H9 (cell line): ENCODE data around the gene CLCNKA. TPM values are rescaled to one million over a fixed set of nuclear protein-coding genes. Genes with fewer than 3 reads are reported as not detected.

Experiments
- DNase-seq: peaks from one replicate; pipeline ENCODE4 v3.0.0-alpha.2; 2017
- H2AFZ ChIP-seq: one replicate; pipeline ENCODE4 v1.6.1; 2013; ENCODE audit warnings: mild to moderate bottlenecking, low read length, control low read depth, moderate library complexity
- H2AK5ac ChIP-seq: 2 replicates; pipeline ENCODE4 v1.6.1; 2013; ENCODE audit warnings: low read length, control low read depth, mixed read lengths; ENCODE audit not compliant: insufficient read length
- H2BK120ac ChIP-seq: one replicate; pipeline ENCODE4 v1.6.1; 2013; ENCODE audit warnings: low read depth, mild to moderate bottlenecking, low read length, control low read depth, inconsistent platforms; ENCODE audit not compliant: poor library complexity, severe bottlenecking
- H2BK12ac ChIP-seq: 2 replicates; pipeline ENCODE4 v1.6.1; 2013; ENCODE audit warnings: low read length, control low read depth, mixed read lengths, low read depth; ENCODE audit not compliant: insufficient read length
- H2BK15ac ChIP-seq: 2 replicates; pipeline ENCODE4 v1.6.1; 2013; ENCODE audit warnings: low read depth, low read length, control low read depth
- H2BK20ac ChIP-seq: one replicate; pipeline ENCODE4 v1.6.1; 2013; ENCODE audit warnings: low read depth, mild to moderate bottlenecking, low read length, control low read depth, inconsistent platforms; ENCODE audit not compliant: poor library complexity, severe bottlenecking
- H2BK5ac ChIP-seq: 2 replicates; pipeline ENCODE4 v1.6.1; 2013; ENCODE audit warnings: low read length, control low read depth, mixed read lengths; ENCODE audit not compliant: insufficient read length
- H3K14ac ChIP-seq: 2 replicates; pipeline ENCODE4 v1.6.1; 2013; ENCODE audit warnings: low read length, control low read depth; ENCODE audit not compliant: insufficient read depth
- H3K18ac ChIP-seq: 2 replicates; pipeline ENCODE4 v1.6.1; 2013; ENCODE audit warnings: low read depth, mild to moderate bottlenecking, mixed read lengths, low read length, control low read depth; ENCODE audit not compliant: insufficient read length
- H3K23ac ChIP-seq: 2 replicates; pipeline ENCODE4 v1.6.1; 2013; ENCODE audit warnings: low read length, control low read depth, mixed read lengths, low read depth; ENCODE audit not compliant: insufficient read length
- H3K23me2 ChIP-seq: 2 replicates; pipeline ENCODE4 v1.6.1; 2013; ENCODE audit warnings: low read depth, mild to moderate bottlenecking, mixed read lengths, low read length, control low read depth; ENCODE audit not compliant: insufficient read length, poor library complexity, severe bottlenecking
- H3K27ac ChIP-seq: 2 replicates; pipeline ENCODE4 v1.5.1; 2013; ENCODE audit warnings: low read length, control low read depth, mixed read lengths, low read depth; ENCODE audit not compliant: insufficient read length
- H3K27me3 ChIP-seq: 2 replicates; pipeline ENCODE4 v1.6.1; 2013; ENCODE audit warnings: low read length, control low read depth, inconsistent platforms; ENCODE audit not compliant: insufficient read depth
- H3K4ac ChIP-seq: 2 replicates; pipeline ENCODE4 v1.6.1; 2013; ENCODE audit warnings: low read depth, mild to moderate bottlenecking, control low read depth, inconsistent platforms, low read length, moderate library complexity
- H3K4me1 ChIP-seq: 2 replicates; pipeline ENCODE4 v1.6.1; 2013; ENCODE audit warnings: low read length, control low read depth, inconsistent platforms; ENCODE audit not compliant: insufficient read depth
- H3K4me2 ChIP-seq: 2 replicates; pipeline ENCODE4 v1.6.1; 2013; ENCODE audit warnings: low read length, control low read depth, mixed read lengths; ENCODE audit not compliant: insufficient read length, insufficient read depth
- H3K56ac ChIP-seq: 2 replicates; pipeline ENCODE4 v1.6.1; 2013; ENCODE audit warnings: low read depth, mild to moderate bottlenecking, mixed read lengths, low read length, control low read depth; ENCODE audit not compliant: insufficient read length
- H3K79me1 ChIP-seq: 2 replicates; pipeline ENCODE4 v1.6.1; 2013; ENCODE audit warnings: low read depth, mild to moderate bottlenecking, moderate library complexity, low read length, control low read depth, inconsistent platforms; ENCODE audit not compliant: insufficient read depth, poor library complexity, severe bottlenecking
- H3K79me2 ChIP-seq: 2 replicates; pipeline ENCODE4 v1.6.1; 2013; ENCODE audit warnings: low read length, control low read depth, inconsistent platforms; ENCODE audit not compliant: insufficient read depth
- H3K9ac ChIP-seq: 2 replicates; pipeline ENCODE4 v1.6.1; 2013; ENCODE audit warnings: low read length, control low read depth, mixed read lengths; ENCODE audit not compliant: insufficient read length; ENCODE audit errors: extremely low read depth
- H3K9me3 ChIP-seq: one replicate; pipeline ENCODE4 v1.6.1; 2013; ENCODE audit warnings: low read depth, low read length, inconsistent platforms; ENCODE audit not compliant: control insufficient read depth
- H3T11ph ChIP-seq: one replicate; pipeline ENCODE4 v1.6.1; 2013; ENCODE audit warnings: mild to moderate bottlenecking, low read length, control low read depth, inconsistent platforms
- H4K20me1 ChIP-seq: one replicate; pipeline ENCODE4 v1.6.1; 2013; ENCODE audit not compliant: control insufficient read depth, insufficient read length, insufficient read depth
- H4K5ac ChIP-seq: 2 replicates; pipeline ENCODE4 v1.6.1; 2013; ENCODE audit warnings: low read depth, mild to moderate bottlenecking, mixed read lengths, low read length, control low read depth; ENCODE audit not compliant: insufficient read length
- H4K8ac ChIP-seq: replicated peaks from 2 replicates; pipeline ENCODE4 v1.6.1; 2013; ENCODE audit warnings: low read length, control low read depth, mixed read lengths, low read depth; ENCODE audit not compliant: insufficient read length
- H4K91ac ChIP-seq: 2 replicates; pipeline ENCODE4 v1.6.1; 2013; ENCODE audit warnings: low read depth, mild to moderate bottlenecking, moderate library complexity, mixed read lengths, low read length, control low read depth; ENCODE audit not compliant: insufficient read length
- H3K27ac Mint-ChIP-seq, 3 experiments: 2 replicates in 2 of 3; 3 replicates in 1 of 3; pipeline ENCODE4 v1.8.0; 2020 to 2021; ENCODE audit warnings: mixed read lengths in 3 of 3, mild to moderate bottlenecking in 1 of 3, moderate library complexity in 1 of 3
- H3K27me3 Mint-ChIP-seq: 2 replicates; pipeline ENCODE4 v1.8.0; 2021; ENCODE audit warnings: low read depth, mild to moderate bottlenecking, moderate library complexity, mixed read lengths
- H3K36me3 Mint-ChIP-seq, 3 experiments: 2 replicates in 2 of 3; 3 replicates in 1 of 3; pipeline ENCODE4 v1.8.0; 2020 to 2021; ENCODE audit warnings: low read depth in 3 of 3, mixed read lengths in 3 of 3; ENCODE audit not compliant: insufficient read depth in 1 of 3
- H3K4me1 Mint-ChIP-seq, 2 experiments: 2 replicates each; pipeline ENCODE4 v1.8.0; 2020; ENCODE audit warnings: mixed read lengths in 2 of 2
- H3K4me3 Mint-ChIP-seq, 2 experiments: 2 replicates in 1 of 2; 3 replicates in 1 of 2; pipeline ENCODE4 v1.8.0; 2020 to 2021; ENCODE audit warnings: mild to moderate bottlenecking in 2 of 2, mixed read lengths in 2 of 2, moderate library complexity in 1 of 2
- H3K9me3 Mint-ChIP-seq, 2 experiments: 2 replicates in 1 of 2; 3 replicates in 1 of 2; pipeline ENCODE4 v1.8.0; 2020; ENCODE audit warnings: mild to moderate bottlenecking in 2 of 2, mixed read lengths in 2 of 2, moderate library complexity in 1 of 2
- WGBS: extraction: QIAGEN DNeasy Blood & Tissue Kit; methylation state at CpG from one replicate; pipeline ENCODE4 v1.1.7; 2013; ENCODE audit warnings: missing lambda C conversion rate, low lambda C conversion rate, mixed read lengths; ENCODE audit not compliant: insufficient read length; ENCODE audit errors: extremely low coverage; 5-methylcytosine and 5-hydroxymethylcytosine counted together
- total RNA-seq: library from RNA; stranded (reverse); gene quantifications from 2 replicates; pipeline ENCODE4 v1.2.1, GENCODE V29; 2021
- TF ChIP-seq, protein P1 (sequence below): fragments of 200-600 bp; sonication (generic); conservative IDR thresholded peaks from 3 replicates; pipeline ENCODE4 v1.8.0; 2021; ENCODE audit warnings: antibody characterized with exemption, mild to moderate bottlenecking

Gene CLCNKA
- total RNA-seq, 1 experiment from 2014 or later: 0.98 TPM

DNA sequence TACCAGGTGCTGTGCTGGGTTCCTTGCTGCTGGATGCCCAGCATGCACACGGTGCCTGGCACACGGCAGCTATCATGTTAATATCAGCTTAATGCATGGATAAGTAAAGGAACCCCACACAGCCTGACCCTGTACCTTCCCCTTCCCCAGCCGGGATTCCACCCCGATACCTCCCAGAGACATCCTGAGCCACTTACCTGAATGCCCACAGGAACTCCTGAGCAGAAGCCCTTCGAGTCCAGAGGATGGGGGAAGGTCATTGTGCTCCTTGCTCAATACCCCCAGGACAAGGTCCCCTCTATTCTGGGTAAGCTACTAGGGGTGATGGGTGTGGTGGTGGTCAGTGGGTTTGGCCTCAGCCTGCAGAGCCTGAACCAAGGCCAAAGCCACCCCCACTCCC is 50.3 kb downstream of the CLCNKA start:
- WGBS: no CpG with 5 or more reads among the region's 5 CpGs
- Histone ChIP-seq H4K91ac (no peak overlapping the region), H2BK15ac (no peak overlapping the region), H3K27me3 (peaks cover 5% of the 10 kb centered on the region; the same call in 1 of the 2 replicates), H3K23me2 (peaks cover 5% of the 10 kb centered on the region), H3K14ac (no peak overlapping the region), H4K5ac (no peak overlapping the region), H3K56ac (no peak overlapping the region), H2BK12ac (no peak overlapping the region), H3K79me2 (no peaks in the 10 kb centered on the region), H2BK5ac (no peak overlapping the region), H3K79me1 (no peaks in the 10 kb centered on the region), H2AK5ac (no peak overlapping the region), H3K23ac (no peak overlapping the region), H3K18ac (no peak overlapping the region), H2AFZ (no peak overlapping the region), H3T11ph (no peak overlapping the region), H3K9ac (no peak overlapping the region), H4K20me1 (no peaks in the 10 kb centered on the region), H3K4ac (no peak overlapping the region), H4K8ac (no peak overlapping the region), H3K27ac (no peak overlapping the region), H2BK20ac (no peak overlapping the region), H2BK120ac (no peak overlapping the region), H3K4me2 (no peak overlapping the region), H3K9me3 (no peaks in the 10 kb centered on the region), H3K4me1 (no peaks in the 10 kb centered on the region)
- Mint-ChIP-seq H3K4me1 (peaks cover 15 to 36% of the 10 kb centered on the region in 2 experiments), H3K36me3 (no peaks in the 10 kb centered on the region), H3K9me3 (no peaks in the 10 kb centered on the region; a peak in 1 of 5 replicates), H3K27ac (no peak overlapping the region), H3K4me3 (peak overlapping the region in 1 of 2 experiments; percentile 45; a peak in 2 of 5 replicates), H3K27me3 (peaks cover 72% of the 10 kb centered on the region)
- TF ChIP-seq, protein P1, sequence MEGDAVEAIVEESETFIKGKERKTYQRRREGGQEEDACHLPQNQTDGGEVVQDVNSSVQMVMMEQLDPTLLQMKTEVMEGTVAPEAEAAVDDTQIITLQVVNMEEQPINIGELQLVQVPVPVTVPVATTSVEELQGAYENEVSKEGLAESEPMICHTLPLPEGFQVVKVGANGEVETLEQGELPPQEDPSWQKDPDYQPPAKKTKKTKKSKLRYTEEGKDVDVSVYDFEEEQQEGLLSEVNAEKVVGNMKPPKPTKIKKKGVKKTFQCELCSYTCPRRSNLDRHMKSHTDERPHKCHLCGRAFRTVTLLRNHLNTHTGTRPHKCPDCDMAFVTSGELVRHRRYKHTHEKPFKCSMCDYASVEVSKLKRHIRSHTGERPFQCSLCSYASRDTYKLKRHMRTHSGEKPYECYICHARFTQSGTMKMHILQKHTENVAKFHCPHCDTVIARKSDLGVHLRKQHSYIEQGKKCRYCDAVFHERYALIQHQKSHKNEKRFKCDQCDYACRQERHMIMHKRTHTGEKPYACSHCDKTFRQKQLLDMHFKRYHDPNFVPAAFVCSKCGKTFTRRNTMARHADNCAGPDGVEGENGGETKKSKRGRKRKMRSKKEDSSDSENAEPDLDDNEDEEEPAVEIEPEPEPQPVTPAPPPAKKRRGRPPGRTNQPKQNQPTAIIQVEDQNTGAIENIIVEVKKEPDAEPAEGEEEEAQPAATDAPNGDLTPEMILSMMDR: no peak
- DNase-seq: no peak
